GM23338 (cell line): ENCODE data around the gene LRBA. TPM values are rescaled to one million over a fixed set of nuclear protein-coding genes. Genes with fewer than 3 reads are reported as not detected.

ENCODE experiments used
- ATAC-seq: fragments of 200-7000 bp; cut with Tn5 transposase; 3 replicates; pipeline ENCODE4 v1.9.1; 2020
- DNase-seq: peaks from one replicate; pipeline ENCODE4 v3.0.0-alpha.2; 2015; ENCODE audit warnings: low spot score
- H2AFZ ChIP-seq: fragments of 200-600 bp; sonication (generic); 2 replicates; pipeline ENCODE4 v1.8.0; 2016; ENCODE audit warnings: antibody characterized with exemption, mild to moderate bottlenecking, moderate library complexity
- H3F3A ChIP-seq: fragments of 200-600 bp; sonication (generic); replicated peaks from 2 replicates; pipeline ENCODE4 v1.8.0; 2017; ENCODE audit warnings: antibody characterized with exemption, mixed run types, low read depth
- H3K27ac ChIP-seq: fragments of 200-600 bp; sonication (generic); 2 replicates; pipeline ENCODE4 v1.6.1; 2016; ENCODE audit warnings: low read depth
- H3K27me3 ChIP-seq: fragments of 200-600 bp; sonication (generic); 2 replicates; pipeline ENCODE4 v1.8.0; 2016; ENCODE audit warnings: mild to moderate bottlenecking, mixed run types, moderate library complexity; ENCODE audit not compliant: insufficient read depth
- H3K36me3 ChIP-seq: fragments of 200-600 bp; sonication (generic); 2 replicates; pipeline ENCODE4 v1.8.0; 2016; ENCODE audit warnings: mild to moderate bottlenecking; ENCODE audit not compliant: insufficient read depth
- H3K4me1 ChIP-seq: fragments of 200-600 bp; sonication (generic); 2 replicates; pipeline ENCODE4 v1.8.0; 2016; ENCODE audit warnings: mild to moderate bottlenecking, moderate library complexity; ENCODE audit not compliant: insufficient read depth
- H3K4me2 ChIP-seq: fragments of 200-600 bp; sonication (generic); 2 replicates; pipeline ENCODE4 v1.7.1; 2017; ENCODE audit warnings: mixed run types
- H3K4me3 ChIP-seq: fragments of 200-600 bp; sonication (generic); 2 replicates; pipeline ENCODE4 v1.6.1; 2016; ENCODE audit warnings: mixed run types
- H3K79me2 ChIP-seq: fragments of 200-600 bp; sonication (generic); replicated peaks from 2 replicates; pipeline ENCODE4 v1.8.0; 2017; ENCODE audit warnings: mild to moderate bottlenecking; ENCODE audit not compliant: insufficient read depth
- H3K9me2 ChIP-seq: fragments of 200-600 bp; sonication (generic); 2 replicates; pipeline ENCODE4 v1.8.0; 2017; ENCODE audit not compliant: insufficient read depth
- H4K20me1 ChIP-seq: fragments of 200-600 bp; sonication (generic); replicated peaks from 2 replicates; pipeline ENCODE4 v1.8.0; 2017; ENCODE audit warnings: mild to moderate bottlenecking; ENCODE audit not compliant: insufficient read depth
- H3K27ac Mint-ChIP-seq: 2 replicates; pipeline ENCODE4 v1.8.0; 2020; ENCODE audit warnings: inconsistent platforms, mild to moderate bottlenecking, moderate library complexity, mixed read lengths
- H3K27me3 Mint-ChIP-seq: 3 replicates; pipeline ENCODE4 v1.8.0; 2022; ENCODE audit warnings: low read depth, mild to moderate bottlenecking, moderate library complexity, mixed read lengths, inconsistent platforms; ENCODE audit not compliant: insufficient read depth, poor library complexity
- H3K36me3 Mint-ChIP-seq: 3 replicates; pipeline ENCODE4 v1.8.0; 2021; ENCODE audit warnings: low read depth, mild to moderate bottlenecking, inconsistent platforms, moderate library complexity, mixed read lengths
- H3K4me1 Mint-ChIP-seq: 3 replicates; pipeline ENCODE4 v1.8.0; 2020; ENCODE audit warnings: mild to moderate bottlenecking, inconsistent platforms, mixed read lengths
- H3K4me3 Mint-ChIP-seq: 3 replicates; pipeline ENCODE4 v1.8.0; 2021; ENCODE audit warnings: moderate library complexity, mild to moderate bottlenecking, inconsistent platforms, mixed read lengths
- H3K9me3 Mint-ChIP-seq: 3 replicates; pipeline ENCODE4 v1.8.0; 2020; ENCODE audit warnings: moderate library complexity, mild to moderate bottlenecking, inconsistent platforms, mixed read lengths
- CREB1 ChIP-seq: fragments of 250-450 bp; sonication (Bioruptor Pico); IDR thresholded peaks from 2 replicates; pipeline ENCODE4 v1.5.0; 2020; ENCODE audit warnings: low read depth, mild to moderate bottlenecking, moderate library complexity
- CTCF ChIP-seq, 2 experiments: fragments of 200-600 bp in 1 of 2; sonication (generic) in 1 of 2; conservative IDR thresholded peaks; 2 replicates each; pipeline versions ENCODE4 v1.5.1 to v1.6.1; 2016 to 2017; ENCODE audit warnings: antibody characterized with exemption in 2 of 2, low read depth in 2 of 2, mild to moderate bottlenecking in 2 of 2, moderate library complexity in 1 of 2
- EZH2 ChIP-seq: fragments of 200-600 bp; sonication (generic); IDR thresholded peaks from one replicate; pipeline ENCODE4 v1.8.0; 2017; ENCODE audit warnings: antibody characterized with exemption, mild to moderate bottlenecking, low read depth; ENCODE audit not compliant: unreplicated experiment
- EZH2phosphoT487 ChIP-seq: fragments of 200-600 bp; sonication (generic); IDR thresholded peaks from one replicate; pipeline ENCODE4 v1.8.1; 2018; ENCODE audit warnings: antibody characterized with exemption; ENCODE audit not compliant: unreplicated experiment
- NANOG ChIP-seq: IDR thresholded peaks from 2 replicates; pipeline ENCODE4 v1.6.1; 2016; ENCODE audit warnings: antibody characterized with exemption, borderline replicate concordance
- REST ChIP-seq: IDR thresholded peaks from one replicate; pipeline ENCODE4 v1.6.1; 2018; ENCODE audit warnings: antibody characterized with exemption; ENCODE audit not compliant: unreplicated experiment
- ZNF114 ChIP-seq: fragments of 250-450 bp; sonication (Bioruptor Pico); IDR thresholded peaks from 2 replicates; pipeline ENCODE4 v1.5.0; 2020; ENCODE audit warnings: mild to moderate bottlenecking, moderate library complexity
- ZNF331 ChIP-seq: fragments of 250-450 bp; sonication (Bioruptor Pico); IDR thresholded peaks from 2 replicates; pipeline ENCODE4 v1.5.0; 2020; ENCODE audit warnings: low read depth, mild to moderate bottlenecking, moderate library complexity
- polyA plus RNA-seq: library from polyadenylated mRNA; unstranded; fragments of >200 nt; fragmentation: Nextera tagmentation; extraction: Ambion mirVana; gene quantifications from 2 replicates; pipeline ENCODE4 v1.2.1, GENCODE V29; 2016
- total RNA-seq: library from RNA; depleted of rRNA; stranded (reverse); fragments of >200 nt; shearing (Covaris generic); gene quantifications from 2 replicates; pipeline ENCODE4 v1.2.3, GENCODE V29; 2014

Gene LRBA
- total and polyA plus RNA-seq, 2 experiments from 2014 or later, result 23.3 to 126 TPM

GRCh38 chr4:150345207-150345744 is 669.8 kb downstream of the LRBA start:
- Mint-ChIP-seq H3K27ac (no peak overlapping the region), H3K4me1 (peaks cover 7% of the 10 kb centered on the region), H3K36me3 (0 out of 3 replicates have a peak, but pooled peaks cover 2% of the 10 kb centered on the region), H3K4me3 (no peak overlapping the region), H3K9me3 (no peaks in the 10 kb centered on the region), H3K27me3 (no peaks in the 10 kb centered on the region)
- no peak overlapping the region for H3K4me2 ChIP-seq
- no peaks in the 10 kb centered on the region for H3K79me2 ChIP-seq
- DNase-seq (no peak), ATAC-seq (no peak)
- H3K4me1 ChIP-seq, result no peaks in the 10 kb centered on the region
- no peak overlapping the region for H2AFZ ChIP-seq
- H3K4me3 ChIP-seq, result no peak overlapping the region
- no peak for TF ChIP-seq NANOG
- TF ChIP-seq EZH2phosphoT487, result no peak
- no peak for TF ChIP-seq CREB1 (CRISPR knock-in tag)
- 0 out of 2 replicates have a peak, but pooled peaks cover 3% of the 10 kb centered on the region for H4K20me1 ChIP-seq
- no peak overlapping the region for H3K27ac ChIP-seq
- no peaks in the 10 kb centered on the region for H3K27me3 ChIP-seq
- no peaks in the 10 kb centered on the region for H3F3A ChIP-seq
- no peaks in the 10 kb centered on the region for H3K36me3 ChIP-seq
- H3K9me2 ChIP-seq, result no peaks in the 10 kb centered on the region

- DNase-seq, result no peak
- Histone ChIP-seq H3K79me2 (no peaks in the 10 kb centered on the region), H3K4me3 (no peak overlapping the region), H4K20me1 (0 out of 2 replicates have a peak, but pooled peaks cover 3% of the 10 kb centered on the region), H3K27ac (no peak overlapping the region), H3K9me2 (no peaks in the 10 kb centered on the region), H3F3A (no peaks in the 10 kb centered on the region), H2AFZ (no peak overlapping the region), H3K4me1 (no peaks in the 10 kb centered on the region), H3K27me3 (no peaks in the 10 kb centered on the region), H3K4me2 (no peak overlapping the region), H3K36me3 (no peaks in the 10 kb centered on the region)
- H3K27ac Mint-ChIP-seq, result no peak overlapping the region; the same call in 1 of the 2 replicates
- H3K4me3 Mint-ChIP-seq, result no peak overlapping the region
- H3K36me3 Mint-ChIP-seq, result 0 out of 3 replicates have a peak, but pooled peaks cover 2% of the 10 kb centered on the region
- H3K27me3 Mint-ChIP-seq, result no peaks in the 10 kb centered on the region
- peaks cover 7% of the 10 kb centered on the region for H3K4me1 Mint-ChIP-seq
- no peak for ATAC-seq
- no peaks in the 10 kb centered on the region; the same call in 2 of the 3 replicates for H3K9me3 Mint-ChIP-seq
- TF ChIP-seq ZNF331 (CRISPR knock-in tag) (no peak), NANOG (no peak), REST (no peak), EZH2 (no peak), ZNF114 (CRISPR knock-in tag) (no peak), CREB1 (CRISPR knock-in tag) (no peak), CTCF (conservative IDR thresholded peaks at IDR 0.05; ENCODE audit: low read depth in 2 of 2) (no peak)
Observed at GRCh38 chr4:150343796-150344195, 671.3 kb downstream of the LRBA start.
